NCI-H1105 (cell line): ENCODE results near the gene YARS1.
"Not testable (repeated sequence)": the region's sequence is repeated elsewhere in the genome, so short reads cannot be mapped to it uniquely, and the experiment has no call there.

Experiments used
- DNase-seq: peaks from one replicate; lab custom pipeline; 2025; lab: John Stamatoyannopoulos, UW

Gene YARS1

DNA sequence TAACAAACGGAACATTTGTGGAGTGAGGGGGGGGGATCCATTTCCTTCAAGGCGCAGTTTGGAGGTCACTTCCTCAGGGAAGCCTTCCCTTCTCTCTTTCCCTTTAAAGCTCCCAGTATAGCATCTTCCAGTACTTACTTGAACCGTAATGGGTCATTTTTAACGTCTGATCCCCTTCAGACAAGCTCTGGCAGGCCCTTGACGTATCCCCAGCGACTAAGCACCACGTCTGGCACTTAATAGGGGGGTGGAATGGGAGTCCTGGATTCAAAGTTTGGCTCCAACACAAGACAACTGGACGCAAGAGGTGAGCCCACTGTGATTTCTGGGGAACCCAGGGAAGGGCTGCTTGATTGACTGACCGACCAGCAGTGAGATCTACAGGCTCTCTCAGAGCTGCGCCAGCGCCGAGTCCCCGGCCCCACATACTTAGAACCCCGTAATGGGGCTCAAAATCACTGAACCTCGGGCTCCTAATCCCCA is 441 bp downstream of the YARS1 start:
- DNase-seq, result peak; percentile 12

DNA sequence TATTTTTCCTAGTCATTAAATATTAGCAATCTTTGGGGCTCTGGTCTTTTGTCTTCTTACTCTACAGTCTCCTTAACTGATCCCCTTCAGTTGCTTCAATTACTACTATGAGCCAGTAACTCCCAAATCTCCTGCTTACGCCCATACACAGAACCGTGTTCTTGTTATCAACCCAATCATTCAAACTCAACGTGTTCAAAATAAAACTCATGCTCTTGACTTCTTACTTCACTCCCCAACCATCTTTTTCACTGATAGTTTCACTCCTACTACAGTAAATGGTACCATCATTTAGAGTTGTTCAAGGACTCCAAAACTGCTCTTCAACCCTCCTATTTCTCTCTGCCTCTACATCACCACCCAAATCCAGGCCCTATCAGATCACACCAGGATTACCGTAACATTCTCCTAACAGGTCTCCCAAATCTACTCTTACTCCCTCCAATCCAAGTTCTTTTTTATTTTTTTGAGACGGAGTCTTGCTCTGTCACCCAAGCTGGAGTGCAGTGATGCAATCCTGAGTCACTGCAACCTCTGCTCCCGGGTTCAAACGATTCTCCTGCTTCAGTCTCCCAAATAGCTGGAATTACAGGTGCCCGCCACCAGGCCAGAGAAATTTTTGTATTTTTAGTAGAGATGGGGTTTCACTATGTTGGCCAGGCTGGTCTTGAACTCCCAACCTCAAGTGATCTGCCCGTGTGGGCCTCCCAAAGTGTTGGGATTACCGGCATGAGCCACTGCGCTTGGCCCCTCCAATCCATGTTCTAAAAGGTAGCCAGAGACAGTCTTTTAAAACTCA is 3.0 kb downstream of the YARS1 start:
- DNase-seq, result no peak

DNA sequence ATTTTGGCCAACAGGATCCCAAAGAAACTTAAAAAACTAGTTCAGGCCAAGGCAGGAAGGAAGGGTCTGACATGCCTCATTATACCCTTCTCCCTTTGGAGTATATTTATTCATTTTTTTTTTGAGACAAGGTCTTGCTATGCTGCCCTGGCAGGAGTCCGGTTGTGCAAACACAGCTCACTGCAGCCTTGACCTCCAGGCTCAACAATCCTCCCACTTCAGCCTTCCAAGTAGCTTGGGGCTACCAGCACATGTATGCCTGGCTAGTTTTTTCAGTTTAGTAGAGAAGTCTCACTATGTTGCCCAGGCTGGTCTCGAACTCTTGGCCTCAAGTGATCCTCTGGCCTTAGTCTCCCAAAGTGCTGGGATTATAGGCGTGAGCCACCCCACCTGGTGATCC is 5.2 kb downstream of the YARS1 start:
- DNase-seq, result no peak

DNA sequence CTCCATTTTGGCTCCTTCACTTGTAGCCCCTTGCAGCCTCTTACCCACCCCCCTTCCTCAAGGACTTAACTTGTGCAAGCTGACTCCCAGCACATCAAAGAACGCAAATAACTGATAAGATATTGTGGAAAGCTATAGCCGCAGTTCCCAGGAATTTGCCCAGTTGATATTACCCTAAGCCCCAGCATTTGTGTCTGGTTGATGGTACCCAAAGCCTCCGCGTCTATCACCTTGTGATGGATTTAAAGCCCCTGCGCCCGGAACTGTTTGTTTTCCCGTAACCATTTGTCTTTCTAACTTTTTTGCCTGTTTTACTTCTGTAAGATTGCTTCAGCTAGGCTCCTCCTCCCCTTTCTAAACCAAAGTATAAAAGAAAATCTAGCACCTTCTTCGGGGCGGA is 5.9 kb downstream of the YARS1 start:
- no peak for DNase-seq

DNA sequence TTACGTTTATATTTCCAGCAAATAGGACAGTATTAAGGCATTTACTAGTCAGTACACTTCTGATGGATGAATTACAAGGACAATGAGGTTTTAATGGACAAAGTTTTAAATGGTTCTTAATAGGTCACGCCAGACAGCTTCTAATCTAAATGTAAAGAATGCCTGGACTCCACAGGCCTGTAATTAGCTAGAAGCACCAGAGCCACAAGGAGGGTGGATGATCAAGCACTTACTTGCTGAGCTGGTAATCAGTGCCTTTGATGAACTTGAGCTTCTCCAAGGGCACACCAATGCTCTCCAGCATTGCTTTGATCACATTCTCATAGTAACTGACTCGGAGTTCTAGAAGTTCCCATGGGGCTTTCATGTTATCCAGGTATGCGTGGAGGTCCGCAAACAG is 6.8 kb downstream of the YARS1 start:
- no peak for DNase-seq

DNA sequence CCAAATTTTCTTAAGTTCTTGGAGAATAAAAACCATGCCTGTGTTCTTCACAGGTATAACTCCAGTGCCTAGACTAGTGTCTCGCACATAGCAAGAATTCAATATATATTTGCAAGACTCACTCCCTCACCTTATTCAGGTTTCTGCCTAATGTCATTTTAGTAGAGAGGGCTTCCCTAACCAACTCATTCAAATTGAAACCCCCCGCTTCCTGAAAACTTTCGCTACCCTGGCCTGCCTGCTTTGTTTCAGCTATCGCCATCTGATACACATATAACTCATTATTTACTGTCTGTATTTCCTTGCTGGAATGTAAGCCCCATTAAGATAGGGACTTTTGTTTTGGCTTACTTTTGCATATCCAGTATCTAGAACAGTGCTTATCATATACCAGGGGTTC is 8.6 kb downstream of the YARS1 start:
- no peak for DNase-seq

DNA sequence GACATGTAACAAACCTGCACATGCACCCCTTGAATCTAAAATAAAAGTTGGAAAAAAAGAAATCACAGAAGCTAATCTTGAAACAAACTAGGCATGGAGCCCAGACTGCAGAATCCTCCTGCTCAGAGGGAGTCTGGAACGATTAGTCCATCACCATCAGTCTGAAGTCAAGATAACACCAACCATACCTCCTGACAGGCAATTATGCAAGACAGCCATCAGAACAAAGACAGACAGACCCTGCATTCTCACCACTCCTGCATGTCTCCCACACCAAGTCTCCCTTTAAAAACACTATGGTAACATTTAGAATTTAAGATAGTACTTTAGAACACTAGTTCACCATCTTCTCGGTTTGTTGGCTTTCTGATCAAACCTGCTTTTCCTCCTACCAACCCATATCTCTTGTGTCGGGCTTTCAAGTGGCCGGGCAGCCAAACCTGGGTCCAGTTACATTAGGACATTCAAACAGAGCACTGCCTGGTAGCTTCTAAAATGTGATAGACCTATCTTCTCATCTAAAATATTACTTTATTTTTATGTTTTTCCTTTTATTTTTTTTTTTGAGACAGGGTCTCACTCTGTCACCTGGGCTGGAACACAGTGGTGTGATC is 10.1 kb downstream of the YARS1 start:
- DNase-seq, result no peak

DNA sequence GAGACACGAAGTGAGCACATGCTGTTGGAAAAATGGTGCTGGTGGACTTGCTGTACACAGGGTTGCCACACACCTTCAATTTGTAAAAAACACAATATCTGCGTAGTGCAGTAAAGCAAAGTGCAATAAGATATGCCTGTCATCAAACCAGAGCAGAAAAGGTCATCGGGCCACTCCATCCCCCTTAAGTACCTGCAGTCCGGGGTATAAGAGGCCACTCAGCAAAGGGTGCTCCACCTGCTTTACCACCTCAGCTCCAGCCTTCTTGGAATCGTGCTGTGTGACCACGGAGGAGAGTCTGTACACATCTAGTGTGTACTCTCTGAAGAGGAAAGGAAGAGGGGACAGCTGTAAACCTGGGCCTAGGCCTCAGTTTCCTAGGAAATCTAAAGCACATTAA is 10.9 kb downstream of the YARS1 start:
- no peak for DNase-seq

DNA sequence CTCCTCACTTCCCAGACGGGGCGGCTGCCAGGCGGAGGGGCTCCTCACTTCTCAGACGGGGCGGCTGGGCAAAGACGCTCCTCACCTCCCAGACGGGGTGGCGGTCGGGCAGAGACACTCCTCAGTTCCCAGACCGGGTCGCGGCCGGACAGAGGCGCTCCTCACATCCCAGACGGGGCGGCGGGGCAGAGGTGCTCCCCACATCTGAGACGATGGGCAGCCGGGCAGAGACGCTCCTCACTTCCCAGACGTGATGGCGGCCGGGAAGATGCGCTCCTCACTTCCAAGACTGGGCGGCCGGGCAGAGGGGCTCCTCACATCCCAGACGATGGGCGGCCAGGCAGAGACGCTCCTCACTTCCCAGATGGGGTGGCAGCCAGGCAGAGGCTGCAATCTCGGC is 12.7 kb downstream of the YARS1 start:
- DNase-seq, result not testable (repeated sequence)

DNA sequence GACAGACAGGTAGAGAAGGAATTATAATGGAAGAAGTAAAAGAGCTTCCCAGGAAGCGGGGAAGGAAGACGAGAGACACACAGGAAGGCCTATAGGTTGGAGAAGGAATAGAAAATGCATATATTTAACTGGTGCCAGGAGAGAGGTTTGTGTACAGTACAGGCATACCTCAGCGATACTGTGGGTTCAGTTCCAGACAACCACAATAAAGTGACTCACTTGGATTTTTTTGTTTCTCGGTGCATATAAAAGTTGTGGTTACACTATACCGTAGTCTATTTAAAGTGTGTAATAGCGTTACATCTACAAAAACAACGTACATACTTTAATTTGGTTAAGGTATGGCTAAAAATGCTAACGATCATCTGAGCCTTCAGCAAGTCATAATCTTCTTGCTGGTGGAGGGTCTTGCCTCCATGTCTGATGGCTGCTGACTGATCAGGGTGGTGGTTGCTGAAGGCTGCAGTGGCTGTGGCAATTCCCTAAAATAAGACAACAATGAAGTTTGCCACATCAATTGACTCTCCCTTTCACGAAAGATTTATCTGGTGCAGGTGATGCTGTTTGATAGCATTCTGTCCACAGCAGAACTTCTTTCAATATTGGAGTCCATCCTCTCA is 16.0 kb downstream of the YARS1 start:
- no peak for DNase-seq

DNA sequence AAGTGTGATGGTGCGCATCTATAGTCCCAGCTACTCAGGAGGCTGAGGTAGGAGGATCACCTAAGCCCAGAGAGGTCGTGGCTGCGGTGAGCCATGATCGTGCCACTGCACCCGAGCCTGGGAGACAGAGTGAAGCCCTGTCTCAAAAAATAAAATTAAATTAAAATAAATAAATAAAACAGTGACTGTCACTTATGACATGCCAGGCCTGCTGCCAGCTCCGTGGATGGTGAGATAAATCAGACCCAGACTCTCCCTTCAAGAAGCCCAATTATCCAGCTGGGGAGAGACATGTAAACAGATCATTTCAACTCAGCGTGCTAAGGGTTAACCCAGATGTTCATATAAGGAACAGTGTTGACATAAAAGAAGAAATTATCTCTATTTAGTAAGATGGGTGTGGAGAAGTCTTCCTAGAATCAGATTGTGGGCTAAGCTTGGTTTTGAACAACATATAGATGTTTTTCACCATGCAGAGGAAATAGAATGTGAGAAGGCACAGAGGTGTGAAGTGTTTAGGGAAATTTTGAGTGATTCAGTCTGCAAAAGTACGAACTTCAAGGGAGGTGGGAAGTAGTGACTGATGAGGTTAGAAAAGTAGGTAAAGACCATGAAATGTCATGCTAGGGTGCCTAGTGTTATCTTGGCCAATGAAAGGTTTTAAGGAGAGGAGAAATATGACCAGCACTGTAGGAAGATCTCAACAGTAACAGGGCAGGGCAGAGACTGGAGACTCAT is 18.3 kb downstream of the YARS1 start:
- no peak for DNase-seq

DNA sequence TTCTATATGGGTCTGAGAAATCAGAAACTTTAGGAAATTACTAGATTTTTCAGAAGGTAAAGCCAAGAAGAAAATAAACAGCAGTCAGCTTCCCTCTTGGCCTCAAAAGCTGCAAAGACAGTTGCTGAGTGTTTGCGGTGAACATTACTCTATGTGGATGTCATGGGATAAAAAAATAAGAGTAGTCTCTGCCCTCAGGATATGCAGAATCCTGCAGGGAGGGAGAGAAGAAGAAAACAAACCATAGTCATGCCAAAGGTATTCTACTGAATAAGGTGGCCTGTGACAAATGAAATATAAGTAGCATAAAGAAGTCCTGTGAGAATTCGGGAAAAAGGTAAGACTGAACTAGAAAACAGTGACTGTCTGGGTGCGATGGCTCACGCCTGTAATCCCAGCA is 19.0 kb downstream of the YARS1 start:
- DNase-seq, result no peak

DNA sequence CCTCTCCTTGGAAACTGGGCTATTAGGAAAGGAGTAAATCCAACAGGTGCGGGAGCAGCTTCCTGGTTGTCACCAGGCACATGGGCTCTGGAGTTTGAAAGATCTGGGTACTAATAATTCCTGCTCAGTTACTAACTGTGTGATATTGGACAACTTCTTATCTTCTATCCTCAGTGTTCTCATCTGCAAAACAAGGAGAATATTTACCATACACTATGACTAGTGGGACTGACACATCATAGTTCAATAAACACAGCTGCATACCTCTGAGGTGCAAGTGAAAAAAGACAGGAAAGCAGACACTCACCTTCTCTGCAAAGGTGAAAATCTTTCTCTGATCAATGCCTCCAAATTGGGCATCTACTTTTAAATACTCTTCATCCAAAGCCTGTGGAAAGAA is 19.7 kb downstream of the YARS1 start:
- DNase-seq, result no peak

DNA sequence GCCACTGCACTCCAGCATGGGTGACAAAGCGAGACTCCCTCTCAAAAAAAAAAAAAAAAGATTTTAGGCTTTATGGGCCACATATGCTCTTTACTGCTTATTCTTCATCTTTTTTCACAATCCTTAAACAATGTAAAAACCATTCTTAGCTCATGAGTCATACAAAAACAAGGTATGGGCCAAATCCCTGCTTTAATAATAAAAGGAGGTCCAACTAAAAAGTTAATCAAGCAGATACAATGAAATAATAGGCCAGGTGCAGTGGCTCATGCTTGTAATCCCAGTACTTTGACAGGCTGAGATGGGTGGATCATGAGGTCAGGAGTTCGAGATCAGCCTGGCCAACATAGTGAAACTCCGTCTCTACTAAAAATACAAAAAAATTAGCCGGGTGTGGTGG is 21.4 kb downstream of the YARS1 start:
- not testable (repeated sequence) for DNase-seq

DNA sequence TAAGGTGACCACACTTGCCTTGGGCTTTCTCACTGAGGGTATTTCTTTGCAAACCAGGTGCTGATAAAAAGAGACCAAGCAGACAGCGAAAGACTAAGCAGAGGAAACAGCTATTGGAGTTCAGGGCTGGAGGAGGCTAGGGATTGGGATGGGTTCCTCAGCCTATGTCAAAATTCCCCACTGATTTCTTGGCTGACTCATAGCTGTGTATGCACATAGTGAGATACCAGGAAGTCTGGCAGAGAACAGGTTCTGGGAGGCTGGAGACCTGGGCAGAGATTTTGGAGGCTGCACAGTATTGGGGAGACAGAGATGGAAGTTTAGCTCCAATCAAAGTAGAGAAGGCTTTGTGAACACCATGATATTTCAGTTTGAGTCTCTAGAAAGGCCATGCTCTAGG is 25.3 kb downstream of the YARS1 start:
- no peak for DNase-seq

DNA sequence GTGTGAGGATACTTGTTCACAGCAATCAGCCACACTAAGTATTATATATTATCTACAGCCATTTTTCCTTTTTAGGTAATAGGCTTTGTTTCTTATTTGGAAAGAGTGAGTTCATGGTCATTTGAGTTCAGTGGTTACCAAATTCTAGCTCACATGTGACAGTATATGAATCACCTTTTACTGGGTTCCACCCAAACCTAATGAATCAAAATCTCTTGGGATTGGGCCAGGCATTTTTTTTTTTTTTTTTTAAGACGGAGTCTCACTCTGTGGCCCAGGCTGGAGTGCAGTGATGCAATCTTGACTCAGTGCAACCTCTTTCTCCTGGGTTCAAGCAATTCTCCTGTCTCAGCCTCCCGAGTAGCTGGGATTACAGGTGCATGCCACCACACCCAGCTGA is 27.8 kb downstream of the YARS1 start:
- DNase-seq, result not testable (repeated sequence)

DNA sequence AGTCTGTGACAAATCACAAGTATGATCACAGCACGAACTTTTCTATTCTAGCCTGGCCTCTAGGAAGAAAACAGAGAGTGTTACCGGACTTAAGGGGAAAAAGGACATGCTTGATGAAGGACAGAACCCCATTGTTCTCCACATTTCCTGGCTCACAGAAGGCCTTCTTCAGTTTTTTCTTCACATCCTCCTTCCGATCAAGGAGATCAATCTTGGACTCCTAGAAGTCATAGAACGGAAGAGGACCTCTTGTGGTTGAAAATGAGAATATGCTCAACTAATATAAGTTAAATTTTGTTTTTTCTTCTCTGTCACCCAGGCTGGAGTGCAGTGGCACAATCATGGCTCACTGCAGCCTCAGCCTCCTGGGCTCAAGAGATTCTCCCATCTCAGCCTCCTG is 30.3 kb downstream of the YARS1 start:
- no peak for DNase-seq

DNA sequence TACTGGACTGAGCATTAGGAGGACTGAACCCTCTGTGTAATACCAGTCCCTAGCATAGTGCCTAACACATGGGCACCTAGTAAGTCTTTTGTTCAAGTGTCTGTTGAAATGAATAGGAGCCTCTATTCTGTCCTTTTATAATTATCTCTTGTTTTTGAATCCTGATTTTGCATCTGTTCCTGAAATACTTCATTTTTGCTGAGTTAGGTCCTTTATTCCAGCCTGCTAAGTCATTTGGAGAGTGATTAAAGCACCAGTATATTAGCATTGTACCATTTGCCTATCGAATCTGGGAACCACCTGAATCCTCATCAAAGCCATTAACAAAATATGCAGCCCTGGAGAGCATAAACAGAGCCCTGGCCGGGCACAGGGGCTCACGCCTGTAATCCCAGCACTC is 32.3 kb downstream of the YARS1 start:
- DNase-seq, result no peak

DNA sequence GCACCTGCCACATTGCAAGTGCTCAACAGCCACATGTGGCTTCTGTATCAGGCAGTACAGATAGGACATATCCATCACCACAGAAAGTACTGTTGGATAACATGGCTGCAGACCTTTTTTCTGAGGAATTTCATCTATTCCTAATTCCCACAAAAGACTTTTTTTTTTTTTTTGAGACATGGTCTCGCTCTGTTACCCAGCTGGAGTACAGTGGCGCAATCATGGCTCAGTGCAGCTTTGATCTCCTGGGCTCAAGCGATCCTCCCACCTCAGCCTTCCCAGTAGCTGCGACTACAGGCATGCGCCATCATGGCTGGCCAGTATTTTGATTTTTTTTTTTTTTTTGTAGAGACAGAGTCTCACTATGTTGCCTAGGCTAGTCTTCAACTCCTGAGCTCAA is 33.3 kb downstream of the YARS1 start:
- no peak for DNase-seq

DNA sequence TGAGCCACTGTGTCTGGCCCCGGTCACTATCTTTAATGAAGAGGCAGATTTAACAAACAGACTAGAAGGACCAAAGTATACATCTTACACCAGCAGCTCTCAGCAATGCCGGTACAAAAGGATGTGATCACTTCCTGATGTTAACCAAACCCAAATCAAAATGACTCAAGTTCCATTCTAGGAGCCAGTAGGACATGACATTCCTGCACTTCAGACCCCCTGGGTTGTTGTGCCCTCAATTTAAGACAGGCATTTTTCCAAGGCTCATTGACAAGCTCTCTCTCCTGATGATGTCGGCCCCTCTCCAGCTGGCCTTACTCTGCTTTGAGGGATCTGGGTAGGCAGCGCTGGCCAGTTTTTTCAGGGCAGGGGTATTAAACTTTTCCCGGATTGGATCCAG is 35.1 kb downstream of the YARS1 start:
- no peak for DNase-seq

DNA sequence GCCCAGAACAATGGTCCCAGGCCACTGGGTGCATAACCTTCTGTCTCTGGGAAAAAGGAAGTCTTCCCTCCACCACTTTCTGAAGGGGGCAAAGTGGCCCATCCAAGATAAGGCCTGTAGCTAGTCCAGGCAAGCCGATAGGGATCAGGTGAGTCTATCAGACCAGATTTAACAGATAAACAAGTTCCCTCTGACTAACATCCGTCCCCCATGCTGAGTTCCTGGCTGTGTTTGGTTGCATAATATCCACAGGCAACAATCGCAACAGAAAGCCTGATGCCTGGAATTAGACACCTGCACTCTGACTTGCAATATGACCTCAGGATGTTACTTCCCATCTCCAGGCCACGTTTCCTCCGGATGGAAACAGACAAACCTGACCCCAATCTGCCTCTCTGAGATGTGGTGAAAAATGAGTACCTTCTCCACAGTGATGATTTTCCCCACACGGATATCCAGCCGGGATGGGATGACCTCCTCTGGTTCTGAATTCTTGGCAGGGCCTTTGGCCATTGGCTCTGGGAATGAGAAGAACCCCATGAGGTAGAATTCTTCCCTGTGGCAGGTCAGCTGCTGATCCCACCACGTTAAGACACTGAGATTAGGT is 36.4 kb downstream of the YARS1 start:
- no peak for DNase-seq

DNA sequence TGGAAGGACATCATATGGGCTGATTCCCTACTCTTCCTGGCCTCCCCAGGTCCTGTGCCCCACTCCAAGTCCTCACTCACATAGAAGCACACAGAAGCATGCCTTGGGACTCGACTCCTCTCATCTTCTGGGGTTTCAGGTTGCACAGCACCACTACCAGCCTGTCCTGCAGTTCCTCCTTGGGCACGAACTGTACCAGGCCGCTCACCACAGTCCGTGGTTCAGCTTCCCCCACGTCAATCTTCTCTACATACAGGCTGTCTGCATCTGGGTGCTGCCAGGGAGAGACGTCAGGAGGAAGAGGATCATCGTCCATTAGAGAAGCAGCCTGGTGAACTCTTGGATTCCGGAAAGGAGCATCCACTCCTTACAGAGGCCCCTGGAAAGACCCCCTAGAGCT is 37.2 kb downstream of the YARS1 start:
- no peak for DNase-seq
